ENCODE measurements around the gene P2RY14. TPM values are rescaled to one million over a fixed set of nuclear protein-coding genes. Genes with fewer than 3 reads are reported as not detected.

P2RY14 gene
- not detected for polyA plus RNA-seq (2013, experiment 1 of 2)
- polyA plus RNA-seq (2013, experiment 2 of 2) = not detected

DNA sequence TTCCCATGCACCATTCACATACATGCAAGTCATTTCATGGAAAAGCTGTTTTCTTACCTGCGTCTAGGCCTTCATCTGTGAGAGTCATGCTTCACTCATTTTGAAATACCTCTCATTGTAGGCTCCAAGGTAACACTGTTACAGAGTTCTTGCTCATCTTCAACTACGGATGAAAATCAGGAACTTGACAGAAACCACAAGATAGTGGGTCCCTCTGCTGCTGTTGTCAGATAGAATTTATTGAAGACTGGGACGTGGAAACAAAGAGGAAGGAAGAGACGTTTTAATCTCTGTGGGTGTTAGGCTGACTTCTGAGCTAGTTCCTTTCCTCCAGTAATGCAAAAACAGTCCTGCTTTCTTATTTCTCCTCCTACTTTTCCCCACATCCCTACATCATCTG lies at the start of gene P2RY14:
P2RY14 (minus strand) TSS at position 313 of the 400 bp plus-strand sequence. CDS start 64,226 bp downstream, outside the sequence.
- Histone ChIP-seq H3K27me3 (ENCODE audit: insufficient read depth, low read length) (no peaks in the 10 kb centered on the region), H3K4me3 (ENCODE audit: low read length) (no peak within 1 kb of the TSS), H3K36me3 (ENCODE audit: insufficient read depth, low read length) (peaks cover 9% of the 10 kb centered on the region; the same call in 1 of the 2 replicates), H3K4me1 (ENCODE audit: insufficient read depth, low read length) (no peaks in the 10 kb centered on the region), H3K9me3 (ENCODE audit: insufficient read depth, low read depth, low read length) (no peaks in the 10 kb centered on the region), H3K27ac (ENCODE audit: low read depth, low read length) (no peak within 1 kb of the TSS), H3K9ac (ENCODE audit: low read depth, low read length) (no peak within 1 kb of the TSS)
- WGBS = 89% methylated on average over 4 of the region's 4 CpGs

DNA sequence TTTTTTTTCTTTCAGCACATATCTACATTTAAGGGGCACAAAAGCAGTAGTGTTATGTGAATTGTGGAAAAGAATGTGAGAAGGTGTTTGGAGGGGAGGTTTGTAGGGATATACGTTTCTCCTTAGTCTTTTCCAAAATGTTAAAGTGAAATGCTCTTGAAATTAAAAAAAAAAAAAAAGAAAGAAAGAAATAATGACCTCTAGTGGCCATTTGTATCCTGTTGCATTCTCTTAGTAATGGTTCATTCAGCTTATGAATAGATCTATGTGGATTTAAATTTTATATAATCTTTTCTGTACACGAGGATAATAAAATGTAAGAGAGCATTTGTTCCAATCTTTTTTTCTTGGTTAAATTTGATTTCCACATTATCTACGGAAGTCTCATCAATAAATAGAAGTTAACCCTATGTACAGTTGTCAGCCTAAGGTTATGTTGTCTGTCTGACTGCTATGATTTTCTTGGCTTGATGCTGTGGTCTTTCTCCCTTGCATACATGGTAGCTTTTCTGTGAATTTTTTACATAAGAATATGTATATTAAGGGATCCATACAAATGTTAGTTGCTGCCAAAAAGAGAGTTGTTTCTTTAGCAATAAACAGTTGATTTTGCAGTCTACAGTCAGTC lies 49.3 kb upstream of the P2RY14 start:
- Histone ChIP-seq H3K4me3 (ENCODE audit: low read length) (no peak overlapping the region), H3K4me1 (ENCODE audit: insufficient read depth, low read length) (0 out of 2 replicates have a peak, but pooled peaks cover 5% of the 10 kb centered on the region), H3K36me3 (ENCODE audit: insufficient read depth, low read length) (no peaks in the 10 kb centered on the region), H3K27ac (ENCODE audit: low read depth, low read length) (no peak overlapping the region), H3K9ac (ENCODE audit: low read depth, low read length) (no peak overlapping the region), H3K27me3 (ENCODE audit: insufficient read depth, low read length) (no peaks in the 10 kb centered on the region), H3K9me3 (ENCODE audit: insufficient read depth, low read depth, low read length) (no peaks in the 10 kb centered on the region)
- WGBS = 51% methylated on average over 2 of the region's 3 CpGs

DNA sequence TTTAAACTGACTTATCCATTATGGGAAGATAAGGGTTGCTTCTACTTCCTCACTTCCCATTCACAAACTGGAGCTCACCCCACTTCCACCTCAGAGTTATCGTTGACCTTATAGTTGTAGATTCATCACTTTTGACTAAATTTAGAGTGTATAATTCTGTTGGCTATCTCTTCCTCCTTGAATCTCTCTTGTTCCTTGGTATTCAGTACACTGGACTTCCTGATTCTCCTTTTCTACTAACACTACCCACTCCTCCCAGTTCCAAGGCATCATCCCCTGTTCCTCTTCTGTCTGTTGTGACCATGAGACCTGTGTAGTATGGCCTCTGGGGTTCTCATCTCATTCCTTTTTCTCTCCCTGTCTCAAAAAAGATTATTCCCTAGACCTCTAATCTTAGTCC lies 44.2 kb upstream of the P2RY14 start:
- no CpG with 5 or more reads among the region's 1 CpG for WGBS
- no peaks in the 10 kb centered on the region for H3K9me3 ChIP-seq (ENCODE audit: insufficient read depth, low read depth, low read length)

DNA sequence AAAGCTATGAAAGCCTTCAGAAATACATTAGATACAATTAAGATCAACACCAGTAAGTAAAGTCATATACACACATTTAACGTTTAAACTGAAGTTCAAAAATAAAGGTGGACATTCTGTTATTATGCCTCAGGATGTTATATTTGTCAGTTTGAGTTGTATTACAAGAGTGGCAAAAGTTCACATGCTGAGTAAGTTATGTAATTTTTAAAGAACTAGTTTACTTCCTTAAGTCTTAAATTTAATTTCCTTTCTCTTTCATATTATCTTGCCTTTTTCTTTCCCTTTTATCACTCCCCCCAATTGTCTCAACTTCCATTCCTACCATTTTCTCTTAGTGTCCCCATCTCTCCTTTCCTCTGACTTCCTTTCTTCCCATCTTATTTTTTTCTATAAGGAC lies 43.2 kb upstream of the P2RY14 start:
- no peaks in the 10 kb centered on the region for H3K9me3 ChIP-seq (ENCODE audit: insufficient read depth, low read depth, low read length)
- H3K27ac ChIP-seq (ENCODE audit: low read depth, low read length) = no peak overlapping the region
- no CpG with 5 or more reads among the region's 1 CpG for WGBS
- H3K4me1 ChIP-seq (ENCODE audit: insufficient read depth, low read length) = peaks cover 23% of the 10 kb centered on the region
- no peak overlapping the region for H3K9ac ChIP-seq (ENCODE audit: low read depth, low read length)
- no peak overlapping the region for H3K4me3 ChIP-seq (ENCODE audit: low read length)
- no peaks in the 10 kb centered on the region for H3K36me3 ChIP-seq (ENCODE audit: insufficient read depth, low read length)
- H3K27me3 ChIP-seq (ENCODE audit: insufficient read depth, low read length) = no peaks in the 10 kb centered on the region

More for the DNA sequence above, 44.2 kb upstream of the P2RY14 start:
- Histone ChIP-seq H3K27me3 (ENCODE audit: insufficient read depth, low read length) (no peaks in the 10 kb centered on the region), H3K36me3 (ENCODE audit: insufficient read depth, low read length) (no peaks in the 10 kb centered on the region), H3K27ac (ENCODE audit: low read depth, low read length) (no peak overlapping the region), H3K4me3 (ENCODE audit: low read length) (no peak overlapping the region), H3K4me1 (ENCODE audit: insufficient read depth, low read length) (peaks cover 16% of the 10 kb centered on the region), H3K9ac (ENCODE audit: low read depth, low read length) (no peak overlapping the region)

DNA sequence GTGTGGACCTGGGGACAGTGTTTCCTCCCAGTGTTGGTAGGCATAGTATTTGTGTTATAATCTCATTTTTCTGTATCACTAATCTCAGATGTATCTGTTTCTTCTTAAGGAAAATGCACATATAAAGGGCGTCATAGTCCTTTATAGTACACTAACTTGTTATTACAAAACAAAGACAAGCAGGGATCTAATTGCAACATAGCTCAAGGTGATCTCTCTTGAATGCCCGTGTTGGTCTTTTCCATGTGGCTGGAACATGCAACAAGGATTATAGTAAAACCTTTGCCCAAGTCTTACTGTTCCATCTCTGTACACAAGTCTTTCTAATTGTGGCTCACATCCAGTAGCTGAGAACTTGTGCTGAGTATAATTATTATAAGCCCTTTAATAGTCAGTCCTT lies 41.8 kb upstream of the P2RY14 start:
- WGBS = 97% methylated on average over 2 of the region's 2 CpGs
- no peaks in the 10 kb centered on the region for H3K9me3 ChIP-seq (ENCODE audit: insufficient read depth, low read depth, low read length)
- H3K4me3 ChIP-seq (ENCODE audit: low read length) = no peak overlapping the region
- H3K27me3 ChIP-seq (ENCODE audit: insufficient read depth, low read length) = no peaks in the 10 kb centered on the region
- peaks cover 37% of the 10 kb centered on the region for H3K4me1 ChIP-seq (ENCODE audit: insufficient read depth, low read length)
- H3K9ac ChIP-seq (ENCODE audit: low read depth, low read length) = no peak overlapping the region
- H3K27ac ChIP-seq (ENCODE audit: low read depth, low read length) = no peak overlapping the region
- no peaks in the 10 kb centered on the region for H3K36me3 ChIP-seq (ENCODE audit: insufficient read depth, low read length)

DNA sequence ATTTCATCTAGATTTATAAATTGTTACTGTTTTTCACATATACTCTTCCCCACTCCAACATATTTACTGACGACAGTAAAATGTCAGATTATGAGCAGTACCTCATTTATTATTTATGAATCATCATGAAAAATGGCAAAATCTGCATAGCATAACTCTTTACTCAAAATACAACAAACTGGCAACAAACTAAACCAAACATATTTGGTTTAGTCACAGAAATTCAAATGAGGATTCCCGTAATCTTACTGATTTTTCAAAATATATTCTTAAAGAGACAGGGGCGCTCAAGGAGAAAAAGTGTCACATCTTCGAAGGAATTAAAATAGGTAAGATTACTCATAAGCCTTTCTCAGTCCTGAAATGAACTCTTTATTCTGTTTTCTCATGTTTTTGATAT lies 41.3 kb upstream of the P2RY14 start:
- no peak overlapping the region for H3K27ac ChIP-seq (ENCODE audit: low read depth, low read length)
- no peaks in the 10 kb centered on the region for H3K36me3 ChIP-seq (ENCODE audit: insufficient read depth, low read length)
- H3K27me3 ChIP-seq (ENCODE audit: insufficient read depth, low read length) = no peaks in the 10 kb centered on the region
- no peak overlapping the region for H3K9ac ChIP-seq (ENCODE audit: low read depth, low read length)
- peaks cover 42% of the 10 kb centered on the region for H3K4me1 ChIP-seq (ENCODE audit: insufficient read depth, low read length)
- no peaks in the 10 kb centered on the region for H3K9me3 ChIP-seq (ENCODE audit: insufficient read depth, low read depth, low read length)
- H3K4me3 ChIP-seq (ENCODE audit: low read length) = no peak overlapping the region
- 84% methylated on average over 4 of the region's 4 CpGs for WGBS

DNA sequence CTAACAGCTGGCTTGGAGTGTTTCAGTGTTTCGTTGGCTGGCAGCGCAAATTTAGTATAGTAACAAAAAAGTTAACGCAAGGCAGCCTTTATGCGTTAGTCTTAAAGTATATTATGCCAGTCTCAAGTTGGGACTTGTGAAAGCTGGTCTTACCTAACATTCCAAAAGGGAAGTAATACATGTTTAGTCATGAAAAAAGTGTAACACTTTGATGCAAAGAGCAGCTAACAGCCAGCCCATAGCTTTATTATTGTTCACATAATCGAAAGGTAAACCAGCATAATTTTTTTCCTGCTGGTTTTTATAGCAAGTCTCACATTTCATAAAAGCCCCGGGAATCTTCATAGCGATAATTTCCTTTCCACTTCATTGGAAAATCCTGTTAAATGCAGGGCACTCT lies 40.6 kb upstream of the P2RY14 start:
- Histone ChIP-seq H3K9me3 (ENCODE audit: insufficient read depth, low read depth, low read length) (no peaks in the 10 kb centered on the region), H3K27me3 (ENCODE audit: insufficient read depth, low read length) (no peaks in the 10 kb centered on the region), H3K4me3 (ENCODE audit: low read length) (no peak overlapping the region), H3K9ac (ENCODE audit: low read depth, low read length) (no peak overlapping the region), H3K36me3 (ENCODE audit: insufficient read depth, low read length) (no peaks in the 10 kb centered on the region), H3K27ac (ENCODE audit: low read depth, low read length) (no peak overlapping the region), H3K4me1 (ENCODE audit: insufficient read depth, low read length) (peaks cover 47% of the 10 kb centered on the region)
- WGBS = 96% methylated on average over 7 of the region's 7 CpGs

DNA sequence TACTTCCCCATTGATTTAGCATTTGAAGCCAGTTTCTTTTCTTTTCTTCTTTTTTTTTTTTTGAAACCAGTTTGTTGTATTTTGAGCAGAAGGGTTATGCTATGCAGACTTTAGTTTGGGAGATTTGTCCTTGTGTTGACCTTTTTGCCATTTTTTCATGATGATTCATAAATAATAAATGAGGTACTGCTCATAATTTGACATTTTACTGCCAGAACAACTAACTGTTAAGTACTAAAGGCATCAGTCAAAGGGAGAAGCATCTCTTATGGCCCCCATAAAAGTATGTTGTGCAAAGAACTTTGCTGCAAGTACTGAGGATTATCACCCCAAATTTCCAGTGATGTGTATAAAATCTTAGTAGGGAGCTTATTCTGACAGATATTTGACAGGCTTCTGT lies 40.0 kb upstream of the P2RY14 start:
- no peak overlapping the region for H3K27ac ChIP-seq (ENCODE audit: low read depth, low read length)
- no peak overlapping the region for H3K9ac ChIP-seq (ENCODE audit: low read depth, low read length)
- H3K27me3 ChIP-seq (ENCODE audit: insufficient read depth, low read length) = no peaks in the 10 kb centered on the region
- H3K4me1 ChIP-seq (ENCODE audit: insufficient read depth, low read length) = peaks cover 47% of the 10 kb centered on the region
- H3K36me3 ChIP-seq (ENCODE audit: insufficient read depth, low read length) = no peaks in the 10 kb centered on the region
- H3K4me3 ChIP-seq (ENCODE audit: low read length) = no peak overlapping the region
- no peaks in the 10 kb centered on the region for H3K9me3 ChIP-seq (ENCODE audit: insufficient read depth, low read depth, low read length)

DNA sequence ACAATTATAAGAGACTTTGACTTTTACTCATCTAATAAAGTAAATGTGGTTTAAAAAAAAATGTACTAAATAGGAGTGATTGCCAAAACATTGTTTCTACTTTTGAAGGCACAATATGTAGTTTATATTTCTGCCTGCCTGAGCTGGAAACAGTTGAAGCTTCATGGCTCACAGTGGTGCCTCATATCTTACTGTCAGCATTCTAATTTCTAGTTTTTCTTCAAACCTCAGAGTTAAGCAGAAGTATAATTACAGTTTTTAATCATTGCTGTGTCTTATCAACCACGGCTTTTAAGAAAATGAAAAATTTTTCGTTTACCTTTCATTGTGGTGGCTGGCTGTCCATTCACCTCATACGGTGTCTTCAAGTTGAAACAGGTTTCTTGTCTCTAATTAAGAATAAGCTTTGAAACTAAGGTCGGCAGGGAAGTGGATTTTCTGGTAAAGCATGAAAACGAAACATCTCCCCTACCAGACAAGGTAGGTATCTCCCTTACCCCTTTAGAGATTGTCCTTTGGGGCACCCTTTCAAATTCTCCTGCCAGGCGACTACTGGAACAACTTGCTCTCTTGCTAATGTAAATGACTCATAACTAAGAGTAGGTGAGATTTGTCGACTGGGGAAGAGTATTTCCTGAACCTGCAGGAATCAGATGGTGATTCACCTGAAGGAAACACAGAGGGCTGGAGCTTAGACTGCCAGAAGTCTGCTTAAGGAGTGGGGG lies 38.1 kb upstream of the P2RY14 start, which contains the start of gene GPR87:
GPR87 (minus strand) TSS at position 554 of the 725 bp plus-strand sequence. CDS start 16,720 bp downstream, outside the sequence.
- Histone ChIP-seq H3K9ac (ENCODE audit: low read depth, low read length) (no peak within 1 kb of the TSS), H3K27ac (ENCODE audit: low read depth, low read length) (peak within 1 kb of the TSS; percentile 44), H3K4me1 (ENCODE audit: insufficient read depth, low read length) (peaks cover 55% of the 10 kb centered on the region), H3K36me3 (ENCODE audit: insufficient read depth, low read length) (no peaks in the 10 kb centered on the region), H3K4me3 (ENCODE audit: low read length) (no peak within 1 kb of the TSS; the same call in 1 of the 2 replicates), H3K27me3 (ENCODE audit: insufficient read depth, low read length) (no peaks in the 10 kb centered on the region), H3K9me3 (ENCODE audit: insufficient read depth, low read depth, low read length) (no peaks in the 10 kb centered on the region)
- WGBS = 78% methylated on average over 6 of the region's 7 CpGs

DNA sequence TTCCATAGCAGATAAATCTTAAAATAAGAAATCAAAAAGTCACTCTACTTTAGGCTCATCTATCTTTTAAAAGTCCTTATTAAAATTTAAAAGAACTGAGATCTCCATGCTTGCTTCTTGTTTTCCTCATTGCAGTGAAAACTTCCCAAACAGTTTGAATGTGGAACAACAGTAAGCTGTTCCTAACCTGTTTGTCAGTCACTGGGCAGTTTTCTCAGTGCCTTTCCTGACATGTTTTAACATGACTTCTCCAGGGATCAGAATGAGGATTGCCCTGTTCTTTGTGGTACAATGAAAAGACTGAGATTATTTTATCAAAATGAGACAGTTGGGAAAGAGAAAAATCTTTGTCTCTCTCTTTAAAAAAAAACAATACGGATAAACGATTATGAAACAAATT lies 37.5 kb upstream of the P2RY14 start:
- Histone ChIP-seq H3K27ac (ENCODE audit: low read depth, low read length) (0 out of 2 replicates have a peak overlapping the region, but pooled peaks have one; percentile 44), H3K4me1 (ENCODE audit: insufficient read depth, low read length) (peaks cover 55% of the 10 kb centered on the region), H3K36me3 (ENCODE audit: insufficient read depth, low read length) (no peaks in the 10 kb centered on the region), H3K27me3 (ENCODE audit: insufficient read depth, low read length) (no peaks in the 10 kb centered on the region), H3K9me3 (ENCODE audit: insufficient read depth, low read depth, low read length) (no peaks in the 10 kb centered on the region), H3K9ac (ENCODE audit: low read depth, low read length) (no peak overlapping the region), H3K4me3 (ENCODE audit: low read length) (no peak overlapping the region; the same call in 1 of the 2 replicates)
- WGBS = 100% methylated on average over 2 of the region's 2 CpGs

DNA sequence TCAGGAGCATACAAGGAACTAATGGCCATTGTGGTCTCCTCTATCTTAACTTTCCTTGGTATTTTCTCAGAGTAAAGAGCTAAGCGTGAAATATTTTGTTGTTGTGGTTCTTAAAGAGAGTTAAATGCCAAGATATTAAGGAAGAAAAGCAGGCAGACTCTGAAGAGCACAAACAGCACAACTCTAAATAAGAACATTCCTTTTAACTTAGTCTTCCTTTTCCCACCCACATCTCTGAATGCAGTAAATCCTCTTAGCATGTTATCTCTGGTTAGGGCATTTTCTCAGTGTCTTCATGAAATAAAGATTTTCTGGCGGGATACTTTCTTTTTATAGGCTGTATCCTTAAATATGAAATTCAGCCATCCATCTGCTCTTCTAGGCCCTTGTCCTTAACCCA lies 36.8 kb upstream of the P2RY14 start:
- Histone ChIP-seq H3K9me3 (ENCODE audit: insufficient read depth, low read depth, low read length) (no peaks in the 10 kb centered on the region), H3K36me3 (ENCODE audit: insufficient read depth, low read length) (no peaks in the 10 kb centered on the region), H3K4me3 (ENCODE audit: low read length) (no peak overlapping the region), H3K27ac (ENCODE audit: low read depth, low read length) (peak overlapping the region; percentile 53; the same call in 1 of the 2 replicates), H3K27me3 (ENCODE audit: insufficient read depth, low read length) (no peaks in the 10 kb centered on the region), H3K9ac (ENCODE audit: low read depth, low read length) (no peak overlapping the region; the same call in 1 of the 2 replicates), H3K4me1 (ENCODE audit: insufficient read depth, low read length) (peaks cover 55% of the 10 kb centered on the region)
- WGBS = 84% methylated on average over 2 of the region's 2 CpGs

Measured in HUES64 (cell line).